HCT116 (cell line): ENCODE measurements around the gene CELF4. TPM values are rescaled to one million over a fixed set of nuclear protein-coding genes. Genes with fewer than 3 reads are reported as not detected.

Experiments
- ATAC-seq: fragments of 200-7000 bp; cut with Tn5 transposase; 2 replicates; pipeline ENCODE4 v1.9.1; 2020; ENCODE audit warnings: mild to moderate bottlenecking, moderate library complexity
- BruUV-seq: library from RNA; stranded (reverse); fragments of 400-500 nt; replicated peaks from 2 replicates; lab custom pipeline; 2021; lab: Mats Ljungman, UMichigan
- CTCF ChIA-PET: fragments of 300-600 bp; sonication (Branson Sonifier 250); formaldehyde crosslinking; loops from one replicate; lab custom pipeline; 2021; ENCODE audit warnings: antibody characterized with exemption; lab: Charles Lee
- POLR2A ChIA-PET: fragments of 300-600, 350-600 bp; sonication (Branson Sonifier 250); formaldehyde crosslinking; loops from one replicate; lab custom pipeline; 2021; ENCODE audit warnings: antibody characterized with exemption; lab: Charles Lee
- RAD21 ChIA-PET, 2 experiments: fragments of 300-600 bp; sonication (Branson Sonifier 250); formaldehyde crosslinking; loops; one replicate each; lab custom pipeline; 2023; ENCODE audit warnings: low total read pairs in 2 of 2; ENCODE audit not compliant: uncharacterized antibody in 2 of 2, unreplicated experiment in 2 of 2, low non-redundant PET in 1 of 2; lab: Charles Lee
- DNase-seq: peaks from one replicate; pipeline ENCODE4 v3.0.0-alpha.2; 2010; ENCODE audit warnings: low read depth, low spot score
- H2AFZ ChIP-seq: fragments of 200-600 bp; shearing (Covaris generic), sonication (generic); 2 replicates; pipeline ENCODE4 v1.6.1; 2017; ENCODE audit warnings: low read depth, mixed run types, mixed read lengths, antibody characterized with exemption, low read length; ENCODE audit not compliant: poor library complexity, severe bottlenecking
- H3K27ac ChIP-seq: 2 replicates; pipeline ENCODE4 v1.5.1; 2012; ENCODE audit warnings: low read depth, low read length
- H3K27me3 ChIP-seq: fragments of 200-600 bp; sonication (generic); 2 replicates; pipeline ENCODE4 v1.6.1; 2016; ENCODE audit warnings: mixed run types, low read length, mixed read lengths; ENCODE audit not compliant: insufficient read depth
- H3K36me3 ChIP-seq, 2 experiments: fragments of 200-500 bp in 1 of 2; fragments of 200-600 bp in 1 of 2; sonication (Bioruptor generic) in 1 of 2; sonication (generic) in 1 of 2; 2 replicates each; pipeline versions ENCODE4 v1.5.1 to v1.6.1; 2014 to 2016; ENCODE audit warnings: low read length in 2 of 2, inconsistent platforms in 1 of 2, mixed read lengths in 1 of 2, mixed run types in 1 of 2; ENCODE audit not compliant: insufficient read depth in 2 of 2, control insufficient read depth in 1 of 2
- H3K4me1 ChIP-seq, 2 experiments: fragments of 200-600 bp in 1 of 2; sonication (generic) in 1 of 2; 2 replicates each; pipeline versions ENCODE4 v1.5.1 to v1.6.1; 2012 to 2017; ENCODE audit warnings: low read length in 2 of 2, inconsistent platforms in 1 of 2, mild to moderate bottlenecking in 1 of 2, mixed read lengths in 1 of 2, mixed run types in 1 of 2, moderate library complexity in 1 of 2; ENCODE audit not compliant: insufficient read depth in 2 of 2, control insufficient read depth in 1 of 2
- H3K4me2 ChIP-seq: fragments of 200-600 bp; sonication (generic); 2 replicates; pipeline ENCODE4 v1.6.1; 2017; ENCODE audit warnings: mixed run types, low read length, mixed read lengths
- H3K4me3 ChIP-seq, 2 experiments: fragments of 200-600 bp in 1 of 2; sonication (generic) in 1 of 2; replicated peaks in 1 of 2; 2 replicates each; pipeline ENCODE4 v1.5.1; 2011 to 2016; ENCODE audit warnings: low read length in 2 of 2, control low read depth in 1 of 2, low read depth in 1 of 2, mild to moderate bottlenecking in 1 of 2, mixed read lengths in 1 of 2, mixed run types in 1 of 2
- H3K79me2 ChIP-seq: fragments of 200-600 bp; sonication (generic); 2 replicates; pipeline ENCODE4 v1.6.1; 2017; ENCODE audit warnings: mild to moderate bottlenecking, mixed run types, low read length, moderate library complexity, mixed read lengths; ENCODE audit not compliant: insufficient read depth
- H3K9ac ChIP-seq: fragments of 200-600 bp; sonication (generic); 2 replicates; pipeline ENCODE4 v1.6.1; 2016; ENCODE audit warnings: low read length, mixed read lengths
- H3K9me2 ChIP-seq: fragments of 200-600 bp; sonication (generic), shearing (Covaris generic); 2 replicates; pipeline ENCODE4 v1.6.1; 2017; ENCODE audit warnings: mixed run types, mild to moderate bottlenecking, moderate library complexity; ENCODE audit not compliant: insufficient read depth
- H3K9me3 ChIP-seq, 2 experiments: fragments of 200-500 bp in 1 of 2; fragments of 200-600 bp in 1 of 2; sonication (Bioruptor generic) in 1 of 2; sonication (generic) in 1 of 2; 2 replicates each; pipeline ENCODE4 v1.6.1; 2014 to 2017; ENCODE audit warnings: low read length in 2 of 2, mixed read lengths in 2 of 2, inconsistent platforms in 1 of 2, low read depth in 1 of 2, mild to moderate bottlenecking in 1 of 2, mixed run types in 1 of 2, moderate library complexity in 1 of 2; ENCODE audit not compliant: control insufficient read depth in 1 of 2, insufficient read depth in 1 of 2
- H4K20me1 ChIP-seq: fragments of 200-600 bp; sonication (generic), shearing (Covaris generic); 2 replicates; pipeline ENCODE4 v1.6.1; 2017; ENCODE audit warnings: mixed run types, mild to moderate bottlenecking, moderate library complexity; ENCODE audit not compliant: insufficient read depth
- EZH2 ChIP-seq: fragments of 200-600 bp; sonication (generic); IDR thresholded peaks from 2 replicates; pipeline ENCODE4 v1.6.1; 2017; ENCODE audit warnings: antibody characterized with exemption, mixed run types
- SIN3A ChIP-seq: IDR thresholded peaks from 2 replicates; pipeline ENCODE4 v1.6.1; 2012; ENCODE audit warnings: low read depth
- TCF7L2 ChIP-seq: IDR thresholded peaks from 2 replicates; pipeline ENCODE4 v1.7.0; 2011; ENCODE audit warnings: borderline replicate concordance, inconsistent platforms; ENCODE audit not compliant: insufficient read depth, insufficient read length; ENCODE audit errors: extremely low read depth
- ZFX ChIP-seq: fragments of 450-650 bp; IDR thresholded peaks from 2 replicates; pipeline ENCODE4 v1.6.1; 2017
- intact Hi-C: fragments of 100-400 bp; cut with micrococcal nuclease; formaldehyde crosslinking; loops from 2 replicates; pipeline ENCODE4 v1.10.0; 2022
- total RNA-seq: library from RNA; stranded (reverse); gene quantifications from one replicate; pipeline ENCODE4 v1.2.1, GENCODE V29; 2021; ENCODE audit not compliant: unreplicated experiment
- TF ChIP-seq, protein P1 (sequence below): IDR thresholded peaks from 2 replicates; pipeline ENCODE4 v1.6.1; 2012; ENCODE audit warnings: low read depth
- TF ChIP-seq, protein P2 (sequence below), 3 experiments: fragments of 200-600 bp in 1 of 3; sonication (generic) in 1 of 3; IDR thresholded peaks in 2 of 3; conservative IDR thresholded peaks in 1 of 3; 2 replicates each; pipeline ENCODE4 v1.5.1; 2012 to 2017; ENCODE audit warnings: low read depth in 2 of 3, low read length in 2 of 3, antibody characterized with exemption in 1 of 3, borderline replicate concordance in 1 of 3, control low read depth in 1 of 3, mild to moderate bottlenecking in 1 of 3, mixed read lengths in 1 of 3, mixed run types in 1 of 3, moderate library complexity in 1 of 3; ENCODE audit not compliant: insufficient read depth in 1 of 3

The CELF4 gene
- total RNA-seq, 1 experiment from 2014 or later, result not detected

DNA sequence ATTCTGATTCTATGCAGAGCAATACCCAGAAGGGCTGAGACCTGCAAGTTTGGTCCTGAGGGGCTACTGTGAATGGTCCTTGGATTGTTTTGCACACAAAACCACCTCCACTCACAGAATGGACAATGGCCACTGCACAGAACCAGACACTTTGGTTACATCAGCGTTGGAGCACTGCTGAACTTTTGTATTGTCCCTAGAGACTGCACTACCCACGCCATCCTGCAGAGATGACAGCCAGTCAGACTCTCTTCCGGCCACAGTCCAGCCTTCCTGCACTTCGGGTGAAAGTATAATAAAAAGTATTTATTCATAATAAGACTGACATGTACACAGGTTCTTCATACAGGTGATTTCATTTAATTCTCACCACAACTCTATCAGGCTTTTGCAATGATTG, 35.7 kb downstream of the CELF4 start:
- H3K27ac ChIP-seq, result no peak overlapping the region
- H3K79me2 ChIP-seq, result no peaks in the 10 kb centered on the region
- peaks cover 59% of the 10 kb centered on the region for H3K27me3 ChIP-seq
- H3K4me2 ChIP-seq, result no peak overlapping the region
- no peak overlapping the region for H3K4me3 ChIP-seq
- H3K36me3 ChIP-seq, result no peaks in the 10 kb centered on the region
- H4K20me1 ChIP-seq, result no peaks in the 10 kb centered on the region
- TF ChIP-seq, protein P1, sequence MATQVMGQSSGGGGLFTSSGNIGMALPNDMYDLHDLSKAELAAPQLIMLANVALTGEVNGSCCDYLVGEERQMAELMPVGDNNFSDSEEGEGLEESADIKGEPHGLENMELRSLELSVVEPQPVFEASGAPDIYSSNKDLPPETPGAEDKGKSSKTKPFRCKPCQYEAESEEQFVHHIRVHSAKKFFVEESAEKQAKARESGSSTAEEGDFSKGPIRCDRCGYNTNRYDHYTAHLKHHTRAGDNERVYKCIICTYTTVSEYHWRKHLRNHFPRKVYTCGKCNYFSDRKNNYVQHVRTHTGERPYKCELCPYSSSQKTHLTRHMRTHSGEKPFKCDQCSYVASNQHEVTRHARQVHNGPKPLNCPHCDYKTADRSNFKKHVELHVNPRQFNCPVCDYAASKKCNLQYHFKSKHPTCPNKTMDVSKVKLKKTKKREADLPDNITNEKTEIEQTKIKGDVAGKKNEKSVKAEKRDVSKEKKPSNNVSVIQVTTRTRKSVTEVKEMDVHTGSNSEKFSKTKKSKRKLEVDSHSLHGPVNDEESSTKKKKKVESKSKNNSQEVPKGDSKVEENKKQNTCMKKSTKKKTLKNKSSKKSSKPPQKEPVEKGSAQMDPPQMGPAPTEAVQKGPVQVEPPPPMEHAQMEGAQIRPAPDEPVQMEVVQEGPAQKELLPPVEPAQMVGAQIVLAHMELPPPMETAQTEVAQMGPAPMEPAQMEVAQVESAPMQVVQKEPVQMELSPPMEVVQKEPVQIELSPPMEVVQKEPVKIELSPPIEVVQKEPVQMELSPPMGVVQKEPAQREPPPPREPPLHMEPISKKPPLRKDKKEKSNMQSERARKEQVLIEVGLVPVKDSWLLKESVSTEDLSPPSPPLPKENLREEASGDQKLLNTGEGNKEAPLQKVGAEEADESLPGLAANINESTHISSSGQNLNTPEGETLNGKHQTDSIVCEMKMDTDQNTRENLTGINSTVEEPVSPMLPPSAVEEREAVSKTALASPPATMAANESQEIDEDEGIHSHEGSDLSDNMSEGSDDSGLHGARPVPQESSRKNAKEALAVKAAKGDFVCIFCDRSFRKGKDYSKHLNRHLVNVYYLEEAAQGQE, result no peak
- TF ChIP-seq TCF7L2 (no peak), EZH2 (no peak), SIN3A (no peak), ZFX (no peak)
- TF ChIP-seq, protein P2, sequence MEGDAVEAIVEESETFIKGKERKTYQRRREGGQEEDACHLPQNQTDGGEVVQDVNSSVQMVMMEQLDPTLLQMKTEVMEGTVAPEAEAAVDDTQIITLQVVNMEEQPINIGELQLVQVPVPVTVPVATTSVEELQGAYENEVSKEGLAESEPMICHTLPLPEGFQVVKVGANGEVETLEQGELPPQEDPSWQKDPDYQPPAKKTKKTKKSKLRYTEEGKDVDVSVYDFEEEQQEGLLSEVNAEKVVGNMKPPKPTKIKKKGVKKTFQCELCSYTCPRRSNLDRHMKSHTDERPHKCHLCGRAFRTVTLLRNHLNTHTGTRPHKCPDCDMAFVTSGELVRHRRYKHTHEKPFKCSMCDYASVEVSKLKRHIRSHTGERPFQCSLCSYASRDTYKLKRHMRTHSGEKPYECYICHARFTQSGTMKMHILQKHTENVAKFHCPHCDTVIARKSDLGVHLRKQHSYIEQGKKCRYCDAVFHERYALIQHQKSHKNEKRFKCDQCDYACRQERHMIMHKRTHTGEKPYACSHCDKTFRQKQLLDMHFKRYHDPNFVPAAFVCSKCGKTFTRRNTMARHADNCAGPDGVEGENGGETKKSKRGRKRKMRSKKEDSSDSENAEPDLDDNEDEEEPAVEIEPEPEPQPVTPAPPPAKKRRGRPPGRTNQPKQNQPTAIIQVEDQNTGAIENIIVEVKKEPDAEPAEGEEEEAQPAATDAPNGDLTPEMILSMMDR (IDR thresholded peaks at IDR 0.05 in 2 of 3, conservative IDR thresholded peaks at IDR 0.05 in 1 of 3; ENCODE audit: borderline replicate concordance in 1 of 3, insufficient read depth in 1 of 3, low read depth in 2 of 3, low read length in 2 of 3), result no peak
- no peaks in the 10 kb centered on the region for H3K4me1 ChIP-seq
- no peaks in the 10 kb centered on the region for H3K9me2 ChIP-seq
- ChIA-PET POLR2A (no interaction called here), CTCF (interaction anchor here (3.1 kb wide), 1 partner anchor 8 kb away, joined by 13 read pairs; no protein-coding TSS in a partner anchor), RAD21 (no interaction called here)
- no peak overlapping the region for H3K9ac ChIP-seq
- no peak overlapping the region for H2AFZ ChIP-seq
- H3K9me3 ChIP-seq, result no peaks in the 10 kb centered on the region
- BruUV-seq, result no TSS peak
- ATAC-seq (peak; percentile 62), DNase-seq (no peak)
- intact Hi-C loops, result no loop called here
